HUES6 (cell line): Measurements from ENCODE around the gene TRMT10B.

Source experiments
- H3K27ac ChIP-seq: 2 replicates; pipeline ENCODE4 v1.7.0; 2013; ENCODE audit warnings: low read depth, mild to moderate bottlenecking, low read length, inconsistent platforms
- H3K27me3 ChIP-seq: 2 replicates; pipeline ENCODE4 v1.6.1; 2013; ENCODE audit warnings: low read length; ENCODE audit not compliant: control insufficient read depth, insufficient read depth
- H3K36me3 ChIP-seq: 2 replicates; pipeline ENCODE4 v1.6.1; 2013; ENCODE audit warnings: low read length; ENCODE audit not compliant: control insufficient read depth, insufficient read depth
- H3K4me1 ChIP-seq: 2 replicates; pipeline ENCODE4 v1.6.1; 2013; ENCODE audit warnings: low read length; ENCODE audit not compliant: control insufficient read depth, insufficient read depth
- H3K4me3 ChIP-seq: 2 replicates; pipeline ENCODE4 v1.5.1; 2013; ENCODE audit warnings: low read depth, low read length
- H3K9ac ChIP-seq: one replicate; pipeline ENCODE4 v1.6.1; 2013; ENCODE audit warnings: mild to moderate bottlenecking, low read length
- H3K9me3 ChIP-seq: 2 replicates; pipeline ENCODE4 v1.6.1; 2013; ENCODE audit warnings: low read depth, low read length; ENCODE audit not compliant: control insufficient read depth, insufficient read depth

The TRMT10B gene

GRCh38 chr9:37730839-37731238, 22.8 kb upstream of the TRMT10B start:
- Histone ChIP-seq H3K27ac (no peak overlapping the region), H3K9me3 (no peaks in the 10 kb centered on the region), H3K36me3 (no peaks in the 10 kb centered on the region), H3K4me3 (no peak overlapping the region), H3K9ac (no peak overlapping the region), H3K4me1 (no peaks in the 10 kb centered on the region), H3K27me3 (peaks cover 16% of the 10 kb centered on the region; the same call in 1 of the 2 replicates)

GRCh38 chr9:37732086-37732741, 21.4 kb upstream of the TRMT10B start:
- Histone ChIP-seq H3K27ac (no peak overlapping the region), H3K36me3 (no peaks in the 10 kb centered on the region), H3K4me3 (no peak overlapping the region)

GRCh38 chr9:37732952-37733351, 20.7 kb upstream of the TRMT10B start:
- H3K27me3 ChIP-seq: peaks cover 16% of the 10 kb centered on the region; the same call in 1 of the 2 replicates

More at GRCh38 chr9:37732086-37732741, 21.4 kb upstream of the TRMT10B start:
- H3K27me3 ChIP-seq: peaks cover 16% of the 10 kb centered on the region; the same call in 1 of the 2 replicates
- H3K4me1 ChIP-seq: no peaks in the 10 kb centered on the region
- H3K9ac ChIP-seq: no peak overlapping the region
- no peaks in the 10 kb centered on the region for H3K9me3 ChIP-seq

GRCh38 chr9:37739222-37739621, 14.4 kb upstream of the TRMT10B start:
- Histone ChIP-seq H3K9me3 (no peaks in the 10 kb centered on the region), H3K27me3 (0 out of 2 replicates have a peak, but pooled peaks cover 4% of the 10 kb centered on the region), H3K36me3 (no peaks in the 10 kb centered on the region), H3K27ac (no peak overlapping the region), H3K4me3 (no peak overlapping the region), H3K9ac (no peak overlapping the region), H3K4me1 (no peaks in the 10 kb centered on the region)

More at GRCh38 chr9:37732952-37733351, 20.7 kb upstream of the TRMT10B start:
- H3K9ac ChIP-seq: no peak overlapping the region
- no peaks in the 10 kb centered on the region for H3K9me3 ChIP-seq
- H3K27ac ChIP-seq: no peak overlapping the region
- no peak overlapping the region for H3K4me3 ChIP-seq
- no peaks in the 10 kb centered on the region for H3K4me1 ChIP-seq
- no peaks in the 10 kb centered on the region for H3K36me3 ChIP-seq

GRCh38 chr9:37740128-37740527, 13.5 kb upstream of the TRMT10B start:
- H3K4me1 ChIP-seq: no peaks in the 10 kb centered on the region

GRCh38 chr9:37740631-37741328, 12.8 kb upstream of the TRMT10B start:
- no peak overlapping the region for H3K27ac ChIP-seq
- H3K9ac ChIP-seq: no peak overlapping the region
- H3K4me3 ChIP-seq: no peak overlapping the region
- H3K27me3 ChIP-seq: 0 out of 2 replicates have a peak, but pooled peaks cover 4% of the 10 kb centered on the region
- no peaks in the 10 kb centered on the region for H3K36me3 ChIP-seq
- H3K9me3 ChIP-seq: no peaks in the 10 kb centered on the region
- no peaks in the 10 kb centered on the region for H3K4me1 ChIP-seq

More at GRCh38 chr9:37740128-37740527, 13.5 kb upstream of the TRMT10B start:
- H3K9ac ChIP-seq: no peak overlapping the region
- no peak overlapping the region for H3K27ac ChIP-seq
- no peaks in the 10 kb centered on the region for H3K36me3 ChIP-seq
- no peaks in the 10 kb centered on the region for H3K9me3 ChIP-seq
- H3K27me3 ChIP-seq: 0 out of 2 replicates have a peak, but pooled peaks cover 4% of the 10 kb centered on the region
- H3K4me3 ChIP-seq: no peak overlapping the region

- H3K4me1 ChIP-seq: no peaks in the 10 kb centered on the region
- no peaks in the 10 kb centered on the region for H3K27me3 ChIP-seq
- no peaks in the 10 kb centered on the region for H3K9me3 ChIP-seq
- H3K27ac ChIP-seq: no peak overlapping the region
- no peak overlapping the region for H3K4me3 ChIP-seq
- H3K9ac ChIP-seq: no peak overlapping the region
- H3K36me3 ChIP-seq: no peaks in the 10 kb centered on the region
Measured at GRCh38 chr9:37745970-37746369, 7.6 kb upstream of the TRMT10B start.

GRCh38 chr9:37746448-37747270, 6.9 kb upstream of the TRMT10B start:
- Histone ChIP-seq H3K4me1 (no peaks in the 10 kb centered on the region), H3K27me3 (no peaks in the 10 kb centered on the region), H3K9me3 (no peaks in the 10 kb centered on the region), H3K27ac (no peak overlapping the region), H3K4me3 (no peak overlapping the region), H3K36me3 (no peaks in the 10 kb centered on the region), H3K9ac (no peak overlapping the region)

GRCh38 chr9:37747271-37747753, 6.3 kb upstream of the TRMT10B start:
- H3K36me3 ChIP-seq: no peaks in the 10 kb centered on the region
- H3K4me3 ChIP-seq: no peak overlapping the region
- H3K27me3 ChIP-seq: no peaks in the 10 kb centered on the region
- no peaks in the 10 kb centered on the region for H3K4me1 ChIP-seq
- H3K27ac ChIP-seq: no peak overlapping the region
- H3K9ac ChIP-seq: no peak overlapping the region
- no peaks in the 10 kb centered on the region for H3K9me3 ChIP-seq

- Histone ChIP-seq H3K9ac (no peak overlapping the region), H3K27me3 (no peaks in the 10 kb centered on the region), H3K4me1 (0 out of 2 replicates have a peak, but pooled peaks cover 3% of the 10 kb centered on the region), H3K4me3 (no peak overlapping the region), H3K36me3 (no peaks in the 10 kb centered on the region), H3K27ac (no peak overlapping the region), H3K9me3 (no peaks in the 10 kb centered on the region)
Measured at GRCh38 chr9:37749129-37749528, 4.5 kb upstream of the TRMT10B start.
